Esophagus muscularis mucosa (tissue), 4 donors: Measurements from ENCODE around the gene RBM46. TPM values are rescaled to one million over a fixed set of nuclear protein-coding genes. Genes with fewer than 3 reads are reported as not detected.

ENCODE experiments used
- DNase-seq: peaks from one replicate; pipeline ENCODE4 v3.0.0-alpha.2; 2017; ENCODE audit errors: extremely low spot score
- H3K27ac ChIP-seq, 4 donors: fragments of 200-600 bp; sonication (generic); replicated peaks in 1 of 4; 1 replicate in 3 of 4; 2 replicates in 1 of 4; pipeline ENCODE4 v1.5.1; 2016 to 2019; ENCODE audit warnings: mild to moderate bottlenecking in 1 of 4
- H3K27me3 ChIP-seq, 4 donors: fragments of 200-600 bp; sonication (generic); one replicate each; pipeline versions ENCODE4 v1.5.1 to v1.6.0; 2016 to 2019
- H3K36me3 ChIP-seq, 4 donors: fragments of 200-600 bp; sonication (generic); one replicate each; pipeline ENCODE4 v1.5.1; 2016 to 2019
- H3K4me1 ChIP-seq, 4 donors: fragments of 200-600 bp; sonication (generic); one replicate each; pipeline ENCODE4 v1.5.1; 2016 to 2019
- H3K4me3 ChIP-seq, 4 donors: fragments of 200-600 bp; sonication (generic); 1 replicate in 2 of 4; 2 replicates in 2 of 4; pipeline ENCODE4 v1.5.1; 2016 to 2019; ENCODE audit warnings: mild to moderate bottlenecking in 4 of 4, moderate library complexity in 1 of 4
- H3K9me3 ChIP-seq, 4 donors: fragments of 200-600 bp; sonication (generic); 1 replicate in 3 of 4; 2 replicates in 1 of 4; pipeline ENCODE4 v1.5.1; 2016 to 2019
- CTCF ChIP-seq, 3 experiments: fragments of 200-600 bp in 2 of 3; fragments of 450-650 bp in 1 of 3; sonication (generic) in 2 of 3; IDR thresholded peaks; one replicate each; pipeline ENCODE4 v1.5.1; 2017 to 2019; ENCODE audit warnings: antibody characterized with exemption in 3 of 3, mild to moderate bottlenecking in 2 of 3, moderate library complexity in 1 of 3
- EP300 ChIP-seq: sonication (generic); formaldehyde crosslinking; IDR thresholded peaks from one replicate; pipeline ENCODE4 v1.6.1; 2017; ENCODE audit warnings: antibody characterized with exemption
- POLR2A ChIP-seq: fragments of 450-650 bp; IDR thresholded peaks from one replicate; pipeline ENCODE4 v1.6.1; 2017; ENCODE audit warnings: antibody characterized with exemption, moderate library complexity, mild to moderate bottlenecking, low read depth
- POLR2AphosphoS5 ChIP-seq, 2 donors: sonication (generic); formaldehyde crosslinking; IDR thresholded peaks; one replicate each; pipeline ENCODE4 v1.6.1; 2017; ENCODE audit warnings: antibody characterized with exemption in 2 of 2
- WGBS: methylation state at CpG from one replicate; pipeline ENCODE4 v1.1.5; 2018; 5-methylcytosine and 5-hydroxymethylcytosine counted together
- intact Hi-C: fragments of 100-400 bp; cut with DNase I; formaldehyde crosslinking; loops from one replicate; pipeline ENCODE4 v1.15.1; 2023
- total RNA-seq, 4 donors: library from RNA; depleted of rRNA; stranded (reverse); fragments of >200 nt; gene quantifications; one replicate each; pipeline versions ENCODE4 v1.1.0 to v1.2.1, GENCODE V29; 2016

The RBM46 gene
- total RNA-seq, 4 donors from 2014 or later: 0.13 TPM; not detected in 3

GRCh38 chr4:154838694-154839093 lies 57.6 kb downstream of the RBM46 start:
- no peak for TF ChIP-seq POLR2AphosphoS5 (IDR thresholded peaks at IDR 0.05)
- TF ChIP-seq POLR2A: no peak
- no peak for TF ChIP-seq EP300
- no peak for TF ChIP-seq CTCF (IDR thresholded peaks at IDR 0.05)
- DNase-seq: no peak
- no peaks in the 10 kb centered on the region for H3K4me1 ChIP-seq
- peaks cover 0 to 3% (median 0%) of the 10 kb centered on the region in 4 donors for H3K27me3 ChIP-seq
- intact Hi-C loops: no loop called here
- H3K27ac ChIP-seq: no peak overlapping the region
- no peaks in the 10 kb centered on the region for H3K36me3 ChIP-seq
- WGBS: 72% methylated on average over 8 of the region's 8 CpGs
- no peak overlapping the region for H3K4me3 ChIP-seq
- peaks cover 0 to 13% (median 2%) of the 10 kb centered on the region in 4 donors for H3K9me3 ChIP-seq

- intact Hi-C loops: no loop called here
- WGBS: 53% methylated on average over 2 of the region's 2 CpGs
- no peak overlapping the region for H3K4me3 ChIP-seq
Measured at GRCh38 chr4:154854362-154854761, 73.3 kb downstream of the RBM46 start.

GRCh38 chr4:154858166-154858565 lies 77.1 kb downstream of the RBM46 start:
- Histone ChIP-seq H3K36me3 (no peaks in the 10 kb centered on the region), H3K27me3 (no peaks in the 10 kb centered on the region), H3K27ac (no peak overlapping the region), H3K9me3 (peaks cover 0 to 10% (median 9%) of the 10 kb centered on the region in 4 donors), H3K4me1 (no peaks in the 10 kb centered on the region), H3K4me3 (no peak overlapping the region)
- 88% methylated on average over 1 of the region's 1 CpG for WGBS
- intact Hi-C loops: no loop called here
- TF ChIP-seq EP300 (no peak), POLR2A (no peak), POLR2AphosphoS5 (IDR thresholded peaks at IDR 0.05) (no peak), CTCF (IDR thresholded peaks at IDR 0.05) (no peak)
- no peak for DNase-seq

More at GRCh38 chr4:154854362-154854761, 73.3 kb downstream of the RBM46 start:
- no peak for DNase-seq
- no peaks in the 10 kb centered on the region for H3K27me3 ChIP-seq
- no peaks in the 10 kb centered on the region for H3K4me1 ChIP-seq
- H3K9me3 ChIP-seq: no peaks in the 10 kb centered on the region
- TF ChIP-seq POLR2AphosphoS5 (IDR thresholded peaks at IDR 0.05) (no peak), CTCF (IDR thresholded peaks at IDR 0.05) (peak in 1 of 3 experiments; percentile 11), EP300 (no peak), POLR2A (no peak)
- no peak overlapping the region for H3K27ac ChIP-seq
- H3K36me3 ChIP-seq: no peaks in the 10 kb centered on the region

- Histone ChIP-seq H3K4me3 (no peak overlapping the region), H3K9me3 (peaks cover 0 to 11% (median 4%) of the 10 kb centered on the region in 4 donors), H3K4me1 (no peaks in the 10 kb centered on the region), H3K27me3 (no peaks in the 10 kb centered on the region), H3K27ac (no peak overlapping the region), H3K36me3 (no peaks in the 10 kb centered on the region)
- 78% methylated on average over 7 of the region's 7 CpGs for WGBS
- intact Hi-C loops: no loop called here
- no peak for TF ChIP-seq CTCF (IDR thresholded peaks at IDR 0.05)
- TF ChIP-seq EP300: no peak
- no peak for TF ChIP-seq POLR2A
- no peak for TF ChIP-seq POLR2AphosphoS5 (IDR thresholded peaks at IDR 0.05)
- DNase-seq: no peak
Measured at GRCh38 chr4:154868414-154869194, 87.5 kb downstream of the RBM46 start.

- H3K27ac ChIP-seq: no peak overlapping the region
- intact Hi-C loops: no loop called here
- 77% methylated on average over 3 of the region's 3 CpGs for WGBS
- no peak for TF ChIP-seq POLR2AphosphoS5 (IDR thresholded peaks at IDR 0.05)
- TF ChIP-seq CTCF (IDR thresholded peaks at IDR 0.05): no peak
- no peak for TF ChIP-seq EP300
- TF ChIP-seq POLR2A: no peak
- H3K27me3 ChIP-seq: no peaks in the 10 kb centered on the region
- no peaks in the 10 kb centered on the region for H3K4me1 ChIP-seq
- H3K4me3 ChIP-seq: no peak overlapping the region
- no peaks in the 10 kb centered on the region for H3K36me3 ChIP-seq
- peaks cover 0 to 11% (median 8%) of the 10 kb centered on the region in 4 donors for H3K9me3 ChIP-seq
- DNase-seq: no peak
Measured at GRCh38 chr4:154869301-154869700, 88.2 kb downstream of the RBM46 start.
